ENCODE results near the gene OR5AU1.

OR5AU1 gene

GRCh38 chr14:21201732-21202462 is 46.0 kb upstream of the OR5AU1 start:
- in situ Hi-C loops (cut with MboI; ENCODE audit: low pct_unique_long_range_greater_than_20kb, low sequenced_read_pairs, unreplicated experiment): no loop called here
- TF ChIP-seq, protein P1, sequence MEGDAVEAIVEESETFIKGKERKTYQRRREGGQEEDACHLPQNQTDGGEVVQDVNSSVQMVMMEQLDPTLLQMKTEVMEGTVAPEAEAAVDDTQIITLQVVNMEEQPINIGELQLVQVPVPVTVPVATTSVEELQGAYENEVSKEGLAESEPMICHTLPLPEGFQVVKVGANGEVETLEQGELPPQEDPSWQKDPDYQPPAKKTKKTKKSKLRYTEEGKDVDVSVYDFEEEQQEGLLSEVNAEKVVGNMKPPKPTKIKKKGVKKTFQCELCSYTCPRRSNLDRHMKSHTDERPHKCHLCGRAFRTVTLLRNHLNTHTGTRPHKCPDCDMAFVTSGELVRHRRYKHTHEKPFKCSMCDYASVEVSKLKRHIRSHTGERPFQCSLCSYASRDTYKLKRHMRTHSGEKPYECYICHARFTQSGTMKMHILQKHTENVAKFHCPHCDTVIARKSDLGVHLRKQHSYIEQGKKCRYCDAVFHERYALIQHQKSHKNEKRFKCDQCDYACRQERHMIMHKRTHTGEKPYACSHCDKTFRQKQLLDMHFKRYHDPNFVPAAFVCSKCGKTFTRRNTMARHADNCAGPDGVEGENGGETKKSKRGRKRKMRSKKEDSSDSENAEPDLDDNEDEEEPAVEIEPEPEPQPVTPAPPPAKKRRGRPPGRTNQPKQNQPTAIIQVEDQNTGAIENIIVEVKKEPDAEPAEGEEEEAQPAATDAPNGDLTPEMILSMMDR (IDR thresholded peaks at IDR 0.05; ENCODE audit: extremely low read depth, insufficient read depth, missing control alignments): no peak
- DNase-seq (ENCODE audit: low spot score): no peak

- DNase-seq (ENCODE audit: low spot score): no peak
- in situ Hi-C loops (cut with MboI; ENCODE audit: low pct_unique_long_range_greater_than_20kb, low sequenced_read_pairs, unreplicated experiment): no loop called here
- TF ChIP-seq, protein P1 (IDR thresholded peaks at IDR 0.05; ENCODE audit: extremely low read depth, insufficient read depth, missing control alignments): no peak
Measured at GRCh38 chr14:21200752-21201461, 45.0 kb upstream of the OR5AU1 start.

GRCh38 chr14:21199611-21200560 is 44.0 kb upstream of the OR5AU1 start:
- TF ChIP-seq, protein P1 (IDR thresholded peaks at IDR 0.05; ENCODE audit: extremely low read depth, insufficient read depth, missing control alignments): no peak
- no peak for DNase-seq (ENCODE audit: low spot score)
- in situ Hi-C loops (cut with MboI; ENCODE audit: low pct_unique_long_range_greater_than_20kb, low sequenced_read_pairs, unreplicated experiment): no loop called here

DNA sequence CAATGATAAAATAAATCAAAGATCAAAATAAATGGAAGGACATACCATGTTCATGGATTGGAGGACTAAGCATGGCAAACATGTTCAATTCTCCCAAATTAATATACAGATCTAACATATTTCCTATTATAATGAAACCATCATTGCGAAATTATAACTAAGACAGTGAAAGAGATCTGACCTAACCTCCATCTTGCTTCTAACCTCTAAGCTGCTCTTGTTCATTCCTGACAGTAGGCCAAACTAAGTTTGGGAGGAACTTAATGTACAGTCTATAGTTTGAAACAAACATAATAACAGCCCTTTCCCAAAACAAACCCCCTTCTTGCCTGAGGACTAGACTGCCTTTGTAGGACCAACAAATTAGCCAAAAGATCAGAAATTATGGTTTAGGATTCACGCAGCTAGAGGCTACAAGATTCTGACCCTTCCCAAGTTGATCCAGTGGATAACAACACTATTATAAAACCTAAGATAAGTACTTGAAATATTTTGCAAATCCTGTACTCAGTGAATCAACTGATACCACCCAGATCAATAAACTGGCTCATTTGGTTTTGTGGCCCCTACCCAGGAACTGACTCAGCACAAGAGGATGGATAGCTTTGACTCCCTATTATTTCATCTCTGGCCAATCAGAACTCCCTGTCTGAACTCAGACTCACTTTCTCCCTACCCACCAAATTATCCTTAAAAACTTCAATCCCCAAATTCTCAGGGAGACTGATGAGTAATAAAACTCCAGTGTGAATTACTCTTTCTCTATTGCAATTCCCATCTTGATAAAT is 41.7 kb upstream of the OR5AU1 start:
- TF ChIP-seq, protein P1 (IDR thresholded peaks at IDR 0.05; ENCODE audit: extremely low read depth, insufficient read depth, missing control alignments): no peak
- in situ Hi-C loops (cut with MboI; ENCODE audit: low pct_unique_long_range_greater_than_20kb, low sequenced_read_pairs, unreplicated experiment): no loop called here
- no peak for DNase-seq (ENCODE audit: low spot score)

- in situ Hi-C loops (cut with MboI; ENCODE audit: low pct_unique_long_range_greater_than_20kb, low sequenced_read_pairs, unreplicated experiment): no loop called here
- TF ChIP-seq, protein P1 (IDR thresholded peaks at IDR 0.05; ENCODE audit: extremely low read depth, insufficient read depth, missing control alignments): no peak
- no peak for DNase-seq (ENCODE audit: low spot score)
Measured at GRCh38 chr14:21194597-21194996, 38.7 kb upstream of the OR5AU1 start.
